ENCODE data around the gene SLC6A8.
"Not testable (repeated sequence)": the region's sequence is repeated elsewhere in the genome, so short reads cannot be mapped to it uniquely, and the experiment has no call there.

The SLC6A8 gene

GRCh38 chrX:153704021-153704526 is 16.3 kb downstream of the SLC6A8 start:
- DNase-seq (ENCODE audit: extremely low read depth, insufficient read length) = no peak
- no peak for TF ChIP-seq CTCF (IDR thresholded peaks at IDR 0.05; ENCODE audit: insufficient read depth, low read length, poor library complexity, severe bottlenecking)
- Histone ChIP-seq H3K4me3 (replicated peaks; ENCODE audit: low read depth, low read length) (no peak overlapping the region), H3K27me3 (replicated peaks; ENCODE audit: control insufficient read depth, insufficient read depth, low read length) (no peaks in the 10 kb centered on the region), H3K36me3 (ENCODE audit: control insufficient read depth, insufficient read depth, low read length) (peaks cover 4% of the 10 kb centered on the region)

- not testable (repeated sequence) for H3K36me3 ChIP-seq (ENCODE audit: control insufficient read depth, insufficient read depth, low read length); DNase-seq (ENCODE audit: extremely low read depth, insufficient read length); H3K27me3 ChIP-seq (replicated peaks; ENCODE audit: control insufficient read depth, insufficient read depth, low read length); H3K4me3 ChIP-seq (replicated peaks; ENCODE audit: low read depth, low read length)
Observed at GRCh38 chrX:153704631-153705402, 17.1 kb downstream of the SLC6A8 start.

GRCh38 chrX:153705403-153706060 is 17.8 kb downstream of the SLC6A8 start:
- DNase-seq (ENCODE audit: extremely low read depth, insufficient read length); H3K36me3 ChIP-seq (ENCODE audit: control insufficient read depth, insufficient read depth, low read length); H3K27me3 ChIP-seq (replicated peaks; ENCODE audit: control insufficient read depth, insufficient read depth, low read length); H3K4me3 ChIP-seq (replicated peaks; ENCODE audit: low read depth, low read length): not testable (repeated sequence)

- no peak for TF ChIP-seq CTCF (IDR thresholded peaks at IDR 0.05; ENCODE audit: insufficient read depth, low read length, poor library complexity, severe bottlenecking)
- Histone ChIP-seq H3K4me3 (replicated peaks; ENCODE audit: low read depth, low read length) (no peak overlapping the region), H3K36me3 (ENCODE audit: control insufficient read depth, insufficient read depth, low read length) (no peaks in the 10 kb centered on the region; the same call in none of the 2 replicates), H3K27me3 (replicated peaks; ENCODE audit: control insufficient read depth, insufficient read depth, low read length) (no peaks in the 10 kb centered on the region)
- DNase-seq (ENCODE audit: extremely low read depth, insufficient read length) = no peak
Observed at GRCh38 chrX:153706799-153707198, 19.1 kb downstream of the SLC6A8 start.

- no peaks in the 10 kb centered on the region; the same call in none of the 2 replicates for H3K36me3 ChIP-seq (ENCODE audit: control insufficient read depth, insufficient read depth, low read length)
- H3K4me3 ChIP-seq (replicated peaks; ENCODE audit: low read depth, low read length) = no peak overlapping the region
- no peak for DNase-seq (ENCODE audit: extremely low read depth, insufficient read length)
- H3K27me3 ChIP-seq (replicated peaks; ENCODE audit: control insufficient read depth, insufficient read depth, low read length) = no peaks in the 10 kb centered on the region
- TF ChIP-seq CTCF (IDR thresholded peaks at IDR 0.05; ENCODE audit: insufficient read depth, low read length, poor library complexity, severe bottlenecking) = no peak
Observed at GRCh38 chrX:153707406-153707805, 19.7 kb downstream of the SLC6A8 start.

- Histone ChIP-seq H3K27me3 (replicated peaks; ENCODE audit: control insufficient read depth, insufficient read depth, low read length) (no peaks in the 10 kb centered on the region), H3K36me3 (ENCODE audit: control insufficient read depth, insufficient read depth, low read length) (no peaks in the 10 kb centered on the region; the same call in none of the 2 replicates), H3K4me3 (replicated peaks; ENCODE audit: low read depth, low read length) (no peak overlapping the region)
- DNase-seq (ENCODE audit: extremely low read depth, insufficient read length) = no peak
- TF ChIP-seq CTCF (IDR thresholded peaks at IDR 0.05; ENCODE audit: insufficient read depth, low read length, poor library complexity, severe bottlenecking) = peak; percentile 57
Observed at GRCh38 chrX:153708415-153708814, 20.7 kb downstream of the SLC6A8 start.
